Activated T-cell treated with anti-CD3 and anti-CD28 coated beads, Interleukin-2, amount 50 U/mL, for 4 hours (primary cell): ENCODE results near the gene SUN5. TPM values are rescaled to one million over a fixed set of nuclear protein-coding genes. Genes with fewer than 3 reads are reported as not detected.
A peak's percentile ranks its signal among the peaks of the same experiment; 100 is the strongest.

ENCODE experiments used
- ATAC-seq, 2 donors: fragments of 200-7000 bp; cut with Tn5 transposase; one replicate each; pipeline ENCODE4 v1.10.0; 2021
- DNase-seq: peaks from one replicate; pipeline ENCODE4 v3.0.0-alpha.2; 2020
- H3K27me3 Mint-ChIP-seq: one replicate; pipeline ENCODE4 v1.8.0; 2021; ENCODE audit warnings: low read depth, mixed read lengths
- H3K36me3 Mint-ChIP-seq: one replicate; pipeline ENCODE4 v1.8.0; 2022; ENCODE audit warnings: mixed read lengths; ENCODE audit not compliant: insufficient read depth
- H3K4me1 Mint-ChIP-seq: one replicate; pipeline ENCODE4 v1.8.0; 2021; ENCODE audit warnings: low read depth, mixed read lengths
- H3K4me3 Mint-ChIP-seq: one replicate; pipeline ENCODE4 v1.8.0; 2021; ENCODE audit warnings: mild to moderate bottlenecking, moderate library complexity, mixed read lengths
- H3K9me3 Mint-ChIP-seq: one replicate; pipeline ENCODE4 v1.8.0; 2021; ENCODE audit warnings: mixed read lengths
- total RNA-seq, 3 donors: library from RNA; stranded (reverse); gene quantifications; one replicate each; pipeline ENCODE4 v1.2.1, GENCODE V29; 2021

Gene SUN5
- total RNA-seq, 3 donors from 2014 or later: not detected

GRCh38 chr20:33012327-33013189 lies 8.3 kb upstream of the SUN5 start:
- H3K36me3 Mint-ChIP-seq: no peaks in the 10 kb centered on the region
- no peaks in the 10 kb centered on the region for H3K27me3 Mint-ChIP-seq
- peaks cover 5% of the 10 kb centered on the region for H3K4me1 Mint-ChIP-seq
- no peak for ATAC-seq
- no peaks in the 10 kb centered on the region for H3K9me3 Mint-ChIP-seq
- H3K4me3 Mint-ChIP-seq: no peak overlapping the region
- no peak for DNase-seq

DNA sequence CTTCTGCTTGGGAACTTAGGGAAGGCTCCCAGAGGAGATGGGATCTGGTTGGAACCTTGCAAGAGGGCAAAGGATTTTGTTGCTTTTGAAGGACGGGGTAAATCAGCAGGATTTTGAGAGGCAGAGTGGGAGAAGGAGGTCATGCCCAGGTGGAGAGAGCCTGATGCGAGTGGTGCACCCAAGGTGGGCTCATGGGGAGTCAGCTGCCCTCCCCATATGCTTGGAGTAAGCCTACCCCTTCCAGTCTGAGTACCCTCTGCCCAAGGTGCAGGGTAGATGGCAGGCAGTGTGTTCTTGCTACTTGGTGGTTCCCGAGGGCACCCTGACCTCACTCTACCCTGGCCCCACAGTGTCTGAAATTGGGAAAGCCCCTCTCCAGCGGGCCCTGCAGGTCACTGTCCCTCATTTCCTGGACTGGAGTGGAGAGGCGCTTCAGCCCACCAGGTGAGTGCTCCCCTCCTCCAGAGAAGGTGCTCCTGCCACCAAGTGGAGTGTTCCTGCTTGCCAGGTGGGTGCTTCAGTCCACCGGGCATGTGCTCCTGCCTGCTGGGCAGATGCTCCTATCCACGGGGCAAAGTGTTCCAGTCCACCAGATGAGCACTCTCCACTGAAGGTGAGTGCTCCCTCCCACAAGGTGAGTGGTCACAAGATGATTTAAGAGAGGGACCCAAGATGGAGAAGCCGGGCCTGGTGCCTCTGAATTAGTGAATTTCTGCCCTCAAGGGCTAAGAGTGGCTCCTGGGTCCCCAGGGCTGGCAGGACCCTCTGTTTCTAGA lies 6.6 kb upstream of the SUN5 start:
- no peaks in the 10 kb centered on the region for H3K36me3 Mint-ChIP-seq

GRCh38 chr20:33010133-33010504 lies 5.9 kb upstream of the SUN5 start:
- Mint-ChIP-seq H3K27me3 (no peaks in the 10 kb centered on the region), H3K36me3 (peaks cover 2% of the 10 kb centered on the region), H3K4me3 (no peak overlapping the region), H3K4me1 (peaks cover 3% of the 10 kb centered on the region), H3K9me3 (peaks cover 4% of the 10 kb centered on the region)
- ATAC-seq: no peak
- no peak for DNase-seq

More for the DNA sequence above, 6.6 kb upstream of the SUN5 start:
- Mint-ChIP-seq H3K9me3 (no peaks in the 10 kb centered on the region), H3K27me3 (no peaks in the 10 kb centered on the region), H3K4me3 (no peak overlapping the region), H3K4me1 (no peaks in the 10 kb centered on the region)
- ATAC-seq: no peak
- DNase-seq: no peak

- Mint-ChIP-seq H3K36me3 (peaks cover 2% of the 10 kb centered on the region), H3K4me1 (peaks cover 5% of the 10 kb centered on the region), H3K27me3 (no peaks in the 10 kb centered on the region), H3K9me3 (peaks cover 5% of the 10 kb centered on the region), H3K4me3 (no peak overlapping the region)
- ATAC-seq (no peak), DNase-seq (no peak)
Measured at GRCh38 chr20:33009214-33010132, 5.2 kb upstream of the SUN5 start.

DNA sequence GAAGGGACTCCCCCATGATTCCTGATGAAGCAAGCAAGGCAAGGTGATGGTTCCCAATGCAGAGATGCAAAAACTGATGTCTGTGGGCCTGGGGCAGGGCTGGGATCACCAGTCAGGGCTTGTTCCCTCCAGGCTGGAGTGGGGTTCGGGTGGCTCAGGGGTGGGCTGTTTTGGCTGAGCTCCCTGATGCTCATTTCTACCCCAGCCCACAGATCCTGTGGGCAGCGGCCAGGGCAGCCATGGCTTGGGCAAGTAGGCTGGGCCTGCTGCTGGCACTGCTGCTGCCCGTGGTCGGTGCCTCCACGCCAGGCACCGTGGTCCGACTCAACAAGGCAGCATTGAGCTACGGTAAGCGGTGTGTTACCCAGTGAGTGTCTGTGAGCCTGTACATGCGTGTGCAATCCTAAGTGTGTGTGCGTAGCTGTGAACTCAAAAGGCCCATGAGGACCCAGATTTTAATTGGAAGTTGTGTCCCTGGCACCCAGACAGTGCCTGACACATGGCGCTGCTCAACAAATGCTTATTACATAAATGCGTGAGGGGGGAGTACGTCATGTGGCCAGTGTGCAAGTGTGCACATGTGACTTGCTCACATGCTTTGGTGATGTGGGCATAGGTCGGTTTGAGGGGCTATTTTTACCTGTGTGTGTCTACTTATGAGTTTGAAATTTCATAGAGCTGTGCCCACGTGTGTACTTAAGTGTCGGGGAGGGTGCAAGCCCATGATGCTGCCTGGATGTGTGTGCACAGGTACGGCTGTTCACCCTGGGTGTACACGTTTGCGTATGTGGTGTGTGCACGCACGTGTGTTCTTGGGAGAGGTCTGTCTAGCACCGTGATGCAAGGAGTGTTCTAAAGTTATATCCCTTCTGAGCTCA lies 4.3 kb upstream of the SUN5 start:
- H3K36me3 Mint-ChIP-seq: peaks cover 2% of the 10 kb centered on the region

DNA sequence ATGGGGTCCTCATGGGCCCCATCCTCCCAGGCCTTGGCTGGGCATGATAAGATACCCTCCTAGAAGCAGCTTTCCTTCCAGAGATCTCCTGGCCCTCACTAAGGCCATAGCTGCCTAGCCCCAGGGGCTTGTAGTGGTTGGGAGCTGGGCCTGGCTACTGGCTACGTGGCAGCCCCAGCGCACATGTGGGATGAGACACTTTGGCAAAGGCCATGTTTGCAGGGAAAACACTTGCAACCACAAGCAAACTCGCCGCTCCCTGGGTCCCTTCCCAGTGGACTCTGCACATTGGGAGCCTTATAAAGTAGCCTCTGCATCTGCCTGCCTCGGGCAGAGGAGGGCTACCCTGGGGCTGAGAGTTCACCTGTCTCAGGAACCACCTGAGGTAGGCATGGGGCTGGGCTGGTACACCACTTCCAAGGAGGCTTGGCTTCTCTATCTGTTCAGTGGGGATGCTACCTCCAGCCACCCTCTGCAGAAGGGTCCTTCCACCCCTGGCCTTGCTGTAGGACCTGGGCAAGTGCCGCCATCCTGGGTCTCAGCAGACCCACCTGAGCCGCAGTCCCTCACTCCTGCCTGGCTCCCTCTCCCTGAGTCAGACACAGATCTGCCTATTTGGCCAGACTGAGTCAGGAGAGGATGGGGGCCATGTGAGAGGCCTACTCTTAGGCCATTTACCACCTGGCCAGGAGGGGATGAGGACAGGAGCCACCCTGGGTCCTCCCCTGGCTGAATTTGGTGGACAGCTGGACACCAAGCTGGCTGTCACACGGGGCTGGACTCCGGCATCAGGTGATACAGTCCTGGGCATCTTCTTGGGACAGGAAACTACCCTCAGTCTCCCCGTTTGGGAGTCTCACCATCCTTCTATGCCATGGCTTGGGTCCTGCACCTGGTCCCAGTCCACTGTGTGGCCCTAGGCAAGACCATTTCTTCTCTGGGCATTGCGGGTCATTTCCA lies 3.4 kb upstream of the SUN5 start, which contains the start of gene BPIFB2:
TSS of gene BPIFB2 (plus strand) at position 329 of the 960 bp plus-strand sequence. CDS start 871 bp downstream, outside the sequence.
- H3K9me3 Mint-ChIP-seq: peaks cover 5% of the 10 kb centered on the region
- H3K4me3 Mint-ChIP-seq: no peak within 1 kb of the TSS
- peaks cover 2% of the 10 kb centered on the region for H3K36me3 Mint-ChIP-seq
- DNase-seq (no peak), ATAC-seq (no peak)
- H3K27me3 Mint-ChIP-seq: no peaks in the 10 kb centered on the region
- peaks cover 6% of the 10 kb centered on the region for H3K4me1 Mint-ChIP-seq

More for the DNA sequence above, 4.3 kb upstream of the SUN5 start:
- no peak overlapping the region for H3K4me3 Mint-ChIP-seq
- no peak for DNase-seq
- no peak for ATAC-seq
- peaks cover 6% of the 10 kb centered on the region for H3K4me1 Mint-ChIP-seq
- peaks cover 5% of the 10 kb centered on the region for H3K9me3 Mint-ChIP-seq
- no peaks in the 10 kb centered on the region for H3K27me3 Mint-ChIP-seq

DNA sequence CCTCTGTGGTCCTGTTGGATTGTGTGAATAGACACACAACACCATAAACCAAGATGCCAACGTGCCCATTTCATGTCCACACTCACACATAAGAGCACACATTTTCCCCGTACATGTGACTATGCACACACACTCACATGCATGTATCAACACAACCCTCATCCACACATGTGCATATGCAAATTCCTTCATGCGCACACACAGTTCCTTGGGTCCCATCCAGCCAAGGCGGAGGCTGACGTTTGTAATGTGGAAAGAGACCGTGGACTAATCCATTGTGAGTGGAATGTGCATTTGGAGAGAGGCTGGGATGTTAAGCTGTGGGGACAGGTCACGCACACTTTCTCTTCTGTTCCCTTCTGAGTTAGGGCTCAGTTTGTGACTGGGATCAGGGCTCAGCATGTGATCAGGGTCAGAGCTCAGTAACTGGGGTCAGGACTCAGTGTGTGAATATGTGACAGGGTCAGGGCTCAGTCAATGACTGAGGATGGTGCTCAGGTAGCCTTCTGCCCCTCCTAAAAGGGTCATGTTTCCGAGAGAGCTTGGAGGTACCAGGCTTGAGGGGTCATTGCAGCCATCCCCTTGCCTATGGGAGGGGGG lies 2.6 kb upstream of the SUN5 start:
- Mint-ChIP-seq H3K36me3 (peaks cover 2% of the 10 kb centered on the region), H3K4me3 (no peak overlapping the region), H3K4me1 (peaks cover 8% of the 10 kb centered on the region), H3K27me3 (no peaks in the 10 kb centered on the region), H3K9me3 (peaks cover 5% of the 10 kb centered on the region)
- ATAC-seq (no peak), DNase-seq (no peak)

GRCh38 chr20:33005908-33006775 lies 1.9 kb upstream of the SUN5 start:
- Mint-ChIP-seq H3K27me3 (no peaks in the 10 kb centered on the region), H3K9me3 (peaks cover 5% of the 10 kb centered on the region), H3K4me1 (peaks cover 8% of the 10 kb centered on the region), H3K36me3 (peaks cover 2% of the 10 kb centered on the region), H3K4me3 (no peak overlapping the region)
- ATAC-seq: no peak
- no peak for DNase-seq

- Mint-ChIP-seq H3K9me3 (peaks cover 5% of the 10 kb centered on the region), H3K36me3 (peaks cover 2% of the 10 kb centered on the region), H3K27me3 (no peaks in the 10 kb centered on the region), H3K4me3 (no peak overlapping the region), H3K4me1 (peaks cover 10% of the 10 kb centered on the region)
- DNase-seq (no peak), ATAC-seq (peak in 1 of 2 donors; percentile 32)
Measured at GRCh38 chr20:33005132-33005566, 916 bp upstream of the SUN5 start.

DNA sequence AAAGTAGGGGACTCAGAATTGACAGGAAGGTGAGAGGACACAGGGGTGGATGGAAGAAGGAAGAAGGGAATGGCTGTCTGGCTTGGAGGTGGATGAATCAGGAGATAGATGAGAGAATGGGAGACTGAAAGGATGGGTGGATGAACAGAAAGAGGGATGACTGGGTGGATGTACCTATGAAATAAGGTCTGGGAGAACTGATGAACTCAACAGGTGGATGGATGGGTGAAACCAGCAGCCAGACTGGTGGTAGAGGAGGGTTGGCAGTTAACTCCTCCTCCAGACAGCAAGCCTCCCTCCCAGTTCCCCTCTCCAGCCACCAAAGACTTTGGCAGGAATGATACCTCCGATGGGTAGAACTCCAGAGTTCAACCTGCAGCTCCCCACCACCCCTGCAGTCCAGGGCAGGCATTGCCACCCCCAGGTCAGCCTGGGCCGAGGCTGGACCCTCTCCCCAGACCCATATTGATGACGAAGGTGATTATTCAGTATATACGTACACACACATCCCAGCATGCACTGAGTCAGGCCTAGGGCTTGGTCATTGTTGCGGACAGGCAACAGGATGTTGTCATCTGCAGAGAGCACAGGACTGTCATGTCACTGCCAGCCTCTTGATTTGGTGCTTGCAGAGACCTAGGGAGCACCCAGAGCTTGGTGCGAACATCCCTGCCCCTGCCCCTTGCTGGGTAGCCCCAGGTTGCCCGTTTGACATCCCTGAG lies 2.0 kb downstream of the SUN5 start:
- H3K4me3 Mint-ChIP-seq: no peak overlapping the region
- no peak for DNase-seq
- H3K27me3 Mint-ChIP-seq: no peaks in the 10 kb centered on the region
- peaks cover 5% of the 10 kb centered on the region for H3K9me3 Mint-ChIP-seq
- peaks cover 2% of the 10 kb centered on the region for H3K36me3 Mint-ChIP-seq
- no peak for ATAC-seq
- H3K4me1 Mint-ChIP-seq: peaks cover 17% of the 10 kb centered on the region
